T-helper 1 cell (primary cell): ENCODE measurements around the gene CPEB1.

Source experiments
- DNase-seq, 5 donors: peaks; one replicate each; pipeline ENCODE4 v3.0.0-alpha.2; 2012 to 2020
- total RNA-seq, 4 donors: gene quantifications; one replicate each; lab custom pipeline; 2026; lab: John Stamatoyannopoulos, UW

Gene CPEB1
- 0.15 to 0.47 (median 0.29) reads per million in 4 donors for total RNA-seq

- DNase-seq: peak in 1 of 5 donors; percentile 12
Observed at GRCh38 chr15:82647045-82647834, at the start of gene CPEB1. TSS of gene CPEB1 (minus strand) at chr15:82647363. CDS start at chr15:82628459, 18,904 bp downstream.

DNA sequence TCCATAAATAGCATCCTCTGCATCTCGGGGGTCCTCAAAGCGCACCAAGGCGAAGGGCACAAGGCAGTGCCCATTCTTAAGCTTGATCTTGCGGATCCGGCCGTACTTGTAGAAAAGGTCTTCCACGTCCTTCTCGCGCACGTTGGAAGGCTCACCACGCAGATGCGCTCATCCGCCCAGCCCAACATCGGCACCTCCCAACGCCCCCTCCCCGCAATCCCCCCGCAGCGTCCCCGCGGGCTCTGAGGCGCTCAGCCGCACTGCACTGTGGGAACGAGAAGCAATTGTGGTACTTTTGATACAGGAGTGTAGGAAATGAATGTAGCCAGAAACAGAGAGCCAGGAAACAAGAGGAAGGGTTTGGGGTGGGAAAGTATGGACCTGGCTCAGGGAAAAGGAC lies 45.0 kb upstream of the CPEB1 start:
- no peak for DNase-seq

DNA sequence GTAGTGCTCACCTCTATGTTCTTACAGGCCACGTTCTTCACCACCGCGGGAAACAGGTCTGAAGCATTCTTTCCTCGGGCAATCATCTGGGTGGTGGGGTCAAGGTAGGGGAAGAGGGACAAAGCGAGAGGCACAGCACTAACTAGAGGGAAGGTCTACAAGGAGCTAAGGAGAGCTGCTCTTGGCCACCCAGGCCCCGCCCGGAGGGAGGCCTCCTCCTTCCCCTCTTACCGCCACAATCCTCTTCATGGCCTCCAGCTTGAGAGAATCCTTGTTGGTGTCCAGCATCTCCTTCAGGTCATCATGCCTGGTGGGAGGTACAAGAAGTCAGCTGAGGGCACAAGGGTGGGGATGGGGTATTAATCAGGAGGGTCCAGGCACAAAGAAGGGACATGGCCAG lies 42.0 kb upstream of the CPEB1 start:
- no peak for DNase-seq

DNA sequence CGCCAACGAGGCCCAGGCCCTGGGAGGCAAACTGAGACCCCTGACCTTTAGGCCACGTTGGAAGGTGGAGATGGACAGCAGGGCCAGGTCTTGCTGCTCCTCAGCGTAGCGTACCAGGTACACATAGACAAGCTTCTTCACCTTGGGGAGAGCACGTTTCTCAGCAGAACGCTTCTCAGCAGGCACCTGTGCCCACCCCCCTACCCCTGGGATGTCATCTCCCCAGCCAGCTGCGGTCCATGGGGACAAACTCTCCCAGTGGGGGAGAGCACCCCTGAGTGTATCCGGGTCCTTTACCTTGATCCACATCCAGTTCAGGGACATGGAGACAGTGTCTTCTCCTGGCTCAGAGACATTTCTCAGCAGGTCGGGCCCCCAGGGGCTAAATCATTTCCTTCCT lies 41.5 kb upstream of the CPEB1 start:
- DNase-seq: no peak

GRCh38 chr15:82681371-82681770 lies 34.2 kb upstream of the CPEB1 start:
- no peak for DNase-seq

GRCh38 chr15:82680200-82681102 lies 33.3 kb upstream of the CPEB1 start:
- DNase-seq: peak; percentile 65 to 78 (median 75)

DNA sequence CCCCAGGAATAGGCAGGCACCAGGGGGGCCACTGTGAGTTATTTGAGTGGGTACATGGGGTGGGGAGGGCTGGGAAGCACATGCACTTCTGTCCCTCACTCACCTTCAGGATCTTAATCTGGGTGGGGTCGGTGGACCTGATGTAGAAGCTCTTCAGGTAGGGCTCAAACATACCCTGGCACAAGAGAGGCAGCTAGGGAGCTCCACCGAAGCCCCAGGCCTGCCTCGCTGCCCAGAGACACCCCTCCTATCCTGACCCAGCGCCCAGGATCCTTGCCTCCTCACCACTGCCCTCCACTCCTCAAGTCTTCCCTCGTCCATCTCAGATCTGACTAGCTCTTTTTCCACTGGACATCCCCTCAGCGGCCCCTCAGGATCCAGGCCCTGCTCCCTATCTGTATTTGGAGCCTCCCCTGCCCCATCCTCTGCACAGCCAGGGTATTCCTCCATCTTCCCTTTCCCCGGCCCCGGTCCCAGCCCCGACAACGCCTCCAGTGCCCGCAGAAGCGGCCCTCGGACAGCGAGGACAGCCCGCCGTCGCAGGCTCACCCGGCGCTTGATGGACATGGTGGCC lies 32.5 kb upstream of the CPEB1 start:
- no peak for DNase-seq

DNA sequence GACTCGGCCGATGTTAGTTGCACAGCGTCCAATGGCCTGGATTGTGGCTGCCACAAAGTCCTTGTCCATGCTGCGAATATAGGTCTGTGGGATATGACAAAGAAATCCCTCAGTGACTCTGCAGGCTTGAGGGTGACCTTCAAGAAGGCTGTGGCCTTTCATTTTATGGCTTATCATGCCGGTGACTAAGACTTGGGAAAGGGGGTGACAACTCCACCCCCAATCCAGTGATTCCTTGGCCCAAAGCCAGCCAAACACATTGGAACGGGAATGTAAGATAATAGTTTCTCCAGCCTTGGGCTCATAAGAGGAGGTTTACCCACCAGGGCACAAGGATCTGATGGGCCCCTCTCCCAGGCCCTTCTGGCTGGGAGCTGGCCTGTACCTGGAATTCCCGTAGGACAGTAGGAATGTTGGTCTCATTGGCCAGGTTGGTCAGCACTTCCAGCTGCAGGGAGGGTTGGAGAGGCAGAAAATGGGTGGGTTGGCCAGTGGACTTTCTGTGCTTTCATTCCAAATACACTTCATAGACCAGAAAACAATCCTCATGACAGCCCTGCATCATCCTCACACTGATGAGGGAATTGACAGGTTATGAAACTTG lies 30.7 kb upstream of the CPEB1 start:
- DNase-seq: no peak

GRCh38 chr15:82674873-82675272 lies 27.7 kb upstream of the CPEB1 start:
- no peak for DNase-seq

DNA sequence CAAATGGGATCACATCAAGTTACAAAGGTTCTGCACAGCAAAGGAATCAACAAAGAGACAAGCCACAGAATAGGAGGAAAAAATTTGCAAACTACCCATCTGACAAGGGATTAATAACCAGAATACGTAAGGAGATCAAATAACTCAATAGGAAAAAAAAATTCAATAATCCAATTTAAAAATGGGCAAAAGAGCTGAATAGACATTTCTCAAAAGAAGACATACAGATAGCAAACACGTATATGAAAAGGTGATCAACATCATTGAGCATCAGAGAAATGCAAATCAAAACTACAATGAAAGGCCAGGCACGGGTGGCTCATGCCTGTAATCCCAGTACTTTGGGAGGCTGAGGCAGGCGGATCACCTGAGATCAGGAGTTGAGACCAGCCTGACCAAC lies 23.5 kb upstream of the CPEB1 start:
- no peak for DNase-seq

DNA sequence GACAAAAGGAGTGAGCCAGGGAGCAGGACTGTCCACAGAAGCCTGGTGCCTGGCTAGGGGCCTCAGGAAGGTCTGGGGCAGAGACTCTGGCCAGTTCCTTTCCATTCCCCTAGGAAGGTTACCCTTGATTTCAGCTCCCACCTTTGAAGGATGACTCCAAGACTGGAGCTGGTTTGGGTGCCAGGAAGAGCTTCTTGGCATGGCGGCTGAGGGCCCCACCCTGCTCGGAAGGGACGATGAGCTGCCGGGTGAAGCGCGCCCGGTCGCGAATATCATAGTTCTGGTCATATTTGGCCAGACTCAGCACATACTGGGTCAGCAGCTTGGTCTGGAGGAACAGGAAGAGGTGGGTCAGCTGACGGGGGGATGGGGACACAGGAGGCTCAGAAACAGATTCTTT lies 19.4 kb upstream of the CPEB1 start:
- DNase-seq: no peak

GRCh38 chr15:82664021-82664420 lies 16.9 kb upstream of the CPEB1 start:
- no peak for DNase-seq

DNA sequence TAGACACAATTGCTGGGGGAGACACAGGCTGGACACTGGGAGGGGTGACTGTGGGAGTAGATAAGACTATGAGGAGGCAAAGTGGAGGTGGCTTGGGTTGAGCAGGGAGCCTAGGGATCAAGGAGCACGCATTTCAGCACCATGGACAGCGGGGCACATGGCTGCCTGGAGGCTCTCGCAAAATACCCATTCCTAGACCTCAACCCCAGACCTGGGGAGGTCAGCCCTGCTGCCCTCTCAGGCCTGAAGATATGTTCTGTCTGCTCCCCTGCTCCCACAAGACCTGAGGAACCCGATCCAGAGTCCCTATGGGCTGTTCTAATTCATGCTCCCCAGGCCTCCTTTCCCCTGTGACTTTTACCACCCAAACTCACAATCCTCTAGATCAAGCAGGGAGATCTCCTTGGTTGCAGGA lies 16.0 kb upstream of the CPEB1 start:
- peak in 3 of 5 donors; percentile 15 to 26 (median 21) for DNase-seq

GRCh38 chr15:82662641-82663040 lies 15.5 kb upstream of the CPEB1 start:
- DNase-seq: no peak

- no peak for DNase-seq
Observed at GRCh38 chr15:82660378-82660777, 13.2 kb upstream of the CPEB1 start.

DNA sequence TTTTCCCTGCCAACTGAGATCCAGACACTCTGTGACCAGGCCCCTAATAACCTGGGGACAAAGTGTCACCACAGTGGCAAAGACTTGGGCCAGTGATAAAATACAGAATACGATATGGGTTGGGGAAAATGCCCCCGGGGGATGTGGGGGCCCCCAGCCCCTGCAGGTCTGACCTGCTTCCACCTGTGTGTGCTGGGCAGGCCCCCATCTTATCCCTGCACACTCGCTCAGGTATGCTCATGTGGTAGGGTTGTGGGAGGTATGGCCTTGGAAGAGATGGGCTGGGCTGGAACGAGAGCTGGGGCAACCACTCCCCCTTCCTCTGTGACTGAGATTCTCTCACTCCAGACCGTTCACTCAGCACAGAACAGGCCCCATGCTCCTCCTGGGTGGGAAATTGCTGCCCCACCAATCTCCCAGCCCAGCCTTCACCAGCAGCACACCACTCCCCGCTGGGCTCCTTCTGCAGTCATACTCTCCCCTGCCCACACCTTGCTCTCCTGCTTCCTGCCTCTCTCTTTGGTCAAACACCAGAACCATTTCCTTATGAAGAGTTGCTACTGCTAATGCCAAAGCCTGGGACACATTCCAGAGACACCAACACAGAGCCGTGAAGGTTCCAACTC lies 9.6 kb upstream of the CPEB1 start:
- no peak for DNase-seq

DNA sequence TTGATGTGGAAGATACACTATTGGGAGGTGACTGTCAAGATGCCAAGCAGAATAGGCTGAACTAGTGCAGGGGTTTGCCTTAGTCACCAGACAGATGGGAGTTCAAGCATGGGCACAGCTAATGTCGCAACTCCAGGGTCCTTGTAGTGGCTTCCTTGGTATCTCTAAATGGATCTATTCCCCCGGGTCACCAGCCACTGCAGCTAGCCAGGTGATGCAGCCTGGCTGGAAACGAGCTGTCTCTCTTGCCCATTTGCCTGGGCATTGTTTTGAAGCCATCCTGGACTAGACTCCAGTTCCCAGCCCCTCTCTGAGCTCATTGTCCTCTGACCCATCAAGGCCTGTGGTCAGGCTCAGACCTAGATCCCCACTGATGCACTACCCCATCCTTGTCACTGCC lies 8.4 kb upstream of the CPEB1 start:
- DNase-seq: no peak

DNA sequence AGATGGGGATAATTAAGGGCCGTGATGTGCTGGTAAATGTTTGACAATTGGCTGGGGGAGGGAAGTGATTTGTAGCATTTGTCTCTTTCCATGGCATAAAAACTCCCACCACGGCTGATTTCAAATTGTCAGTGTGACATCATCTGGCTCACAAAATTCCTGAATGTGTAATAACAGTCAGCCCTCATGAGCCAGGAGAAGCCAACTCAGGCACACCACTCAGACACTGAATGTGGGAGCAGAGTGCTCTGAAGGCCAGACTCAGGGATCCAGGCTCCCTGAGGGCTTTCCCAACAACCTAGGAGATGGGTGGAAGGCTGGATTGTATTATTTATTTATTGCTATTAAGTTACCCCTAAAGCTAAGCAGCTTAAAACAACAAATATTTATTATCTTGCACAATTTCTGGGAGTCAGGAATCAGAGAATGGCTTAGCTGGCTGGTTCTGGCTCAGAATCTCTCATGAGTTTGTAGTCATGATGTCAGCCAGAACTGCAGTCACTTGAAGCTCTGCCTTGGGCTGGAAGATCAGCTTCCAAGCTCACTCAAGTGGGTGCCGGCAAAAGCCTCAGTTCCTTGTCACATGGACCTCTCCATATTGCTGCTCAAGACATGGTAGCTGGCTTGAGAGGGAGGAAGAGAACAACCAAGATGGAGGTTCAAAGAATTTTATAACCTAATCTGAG lies 6.5 kb upstream of the CPEB1 start:
- no peak for DNase-seq

DNA sequence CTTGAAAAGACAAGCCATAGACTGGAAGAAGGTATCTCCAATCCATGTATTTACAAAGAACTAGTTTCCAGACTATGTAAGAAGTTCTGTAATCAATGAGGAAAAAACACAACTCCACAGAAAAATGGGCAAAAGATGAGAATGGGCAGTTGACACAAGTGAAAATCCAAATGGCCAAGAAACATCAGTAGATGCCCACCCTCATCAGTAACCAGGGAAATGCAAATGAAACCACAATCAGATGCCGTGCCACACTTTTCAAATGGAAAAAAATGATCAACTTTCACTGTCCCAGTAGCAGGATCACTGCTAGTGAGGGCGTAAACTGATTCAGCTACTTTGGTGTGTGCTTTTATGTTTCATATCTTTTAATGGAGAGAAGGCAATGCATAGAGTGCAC lies 4.5 kb upstream of the CPEB1 start:
- DNase-seq: no peak

- DNase-seq: no peak
Observed at GRCh38 chr15:82650046-82650670, 3.0 kb upstream of the CPEB1 start.

GRCh38 chr15:82649226-82649999 lies 2.2 kb upstream of the CPEB1 start:
- no peak for DNase-seq
